Stimulated activated naive CD8-positive, alpha-beta T cell treated with anti-CD3 and anti-CD28 coated beads, Interleukin-15, amount 100 ng/mL, for 72 hours (primary cell): ENCODE measurements around the gene PDE4D.

Source experiments
- ATAC-seq: fragments of 150-1000 bp; cut with Tn5 transposase; 2 replicates; pipeline ENCODE4 v1.10.0; 2021; ENCODE audit warnings: mild to moderate bottlenecking, moderate library complexity
- DNase-seq, 2 donors: peaks; one replicate each; pipeline ENCODE4 v3.0.0; 2021 to 2022
- H3K27ac Mint-ChIP-seq, 2 donors: one replicate each; pipeline ENCODE4 v1.8.0; 2022; ENCODE audit warnings: mild to moderate bottlenecking in 2 of 2, mixed read lengths in 2 of 2, moderate library complexity in 2 of 2
- H3K27me3 Mint-ChIP-seq: one replicate; pipeline ENCODE4 v1.8.0; 2022; ENCODE audit warnings: mixed read lengths
- H3K4me1 Mint-ChIP-seq: one replicate; pipeline ENCODE4 v1.8.0; 2022; ENCODE audit warnings: mild to moderate bottlenecking, mixed read lengths
- H3K4me3 Mint-ChIP-seq, 2 donors: one replicate each; pipeline ENCODE4 v1.8.0; 2022; ENCODE audit warnings: mild to moderate bottlenecking in 2 of 2, mixed read lengths in 2 of 2, moderate library complexity in 1 of 2
- H3K9me3 Mint-ChIP-seq, 2 donors: one replicate each; pipeline ENCODE4 v1.8.0; 2022; ENCODE audit warnings: mixed read lengths in 2 of 2

The PDE4D gene

GRCh38 chr5:59360130-59360555, 533.4 kb downstream of the PDE4D start:
- DNase-seq (no peak), ATAC-seq (no peak)
- no peaks in the 10 kb centered on the region for H3K9me3 Mint-ChIP-seq
- no peak overlapping the region for H3K4me3 Mint-ChIP-seq
- H3K27me3 Mint-ChIP-seq, result peaks cover 27% of the 10 kb centered on the region
- H3K4me1 Mint-ChIP-seq, result no peaks in the 10 kb centered on the region
- no peak overlapping the region for H3K27ac Mint-ChIP-seq

- no peak overlapping the region for H3K27ac Mint-ChIP-seq
- no peak for DNase-seq
Measured at GRCh38 chr5:59358005-59358861, 535.3 kb downstream of the PDE4D start.

GRCh38 chr5:59357381-59357977, 536.0 kb downstream of the PDE4D start:
- H3K4me1 Mint-ChIP-seq, result no peaks in the 10 kb centered on the region
- peaks cover 27% of the 10 kb centered on the region for H3K27me3 Mint-ChIP-seq
- no peaks in the 10 kb centered on the region for H3K9me3 Mint-ChIP-seq
- H3K4me3 Mint-ChIP-seq, result no peak overlapping the region
- no peak for ATAC-seq
- H3K27ac Mint-ChIP-seq, result no peak overlapping the region
- no peak for DNase-seq

More at GRCh38 chr5:59358005-59358861, 535.3 kb downstream of the PDE4D start:
- Mint-ChIP-seq H3K4me3 (no peak overlapping the region), H3K27me3 (peaks cover 33% of the 10 kb centered on the region), H3K9me3 (no peaks in the 10 kb centered on the region), H3K4me1 (no peaks in the 10 kb centered on the region)
- no peak for ATAC-seq

- no peak for DNase-seq
- no peaks in the 10 kb centered on the region for H3K4me1 Mint-ChIP-seq
Measured at GRCh38 chr5:59356813-59357380, 536.6 kb downstream of the PDE4D start.

GRCh38 chr5:59354811-59355210, 538.7 kb downstream of the PDE4D start:
- no peak for ATAC-seq
- no peaks in the 10 kb centered on the region for H3K9me3 Mint-ChIP-seq
- DNase-seq, result no peak
- H3K27ac Mint-ChIP-seq, result peak overlapping the region in 1 of 2 donors; percentile 40
- peaks cover 21% of the 10 kb centered on the region for H3K27me3 Mint-ChIP-seq
- H3K4me3 Mint-ChIP-seq, result no peak overlapping the region
- no peaks in the 10 kb centered on the region for H3K4me1 Mint-ChIP-seq

More at GRCh38 chr5:59356813-59357380, 536.6 kb downstream of the PDE4D start:
- H3K4me3 Mint-ChIP-seq, result no peak overlapping the region
- H3K27ac Mint-ChIP-seq, result no peak overlapping the region
- ATAC-seq, result peak; percentile 65
- H3K27me3 Mint-ChIP-seq, result peaks cover 27% of the 10 kb centered on the region
- H3K9me3 Mint-ChIP-seq, result no peaks in the 10 kb centered on the region

- ATAC-seq, result no peak
- Mint-ChIP-seq H3K9me3 (no peaks in the 10 kb centered on the region), H3K4me1 (no peaks in the 10 kb centered on the region), H3K27ac (no peak overlapping the region), H3K27me3 (peaks cover 19% of the 10 kb centered on the region), H3K4me3 (no peak overlapping the region)
- no peak for DNase-seq
Measured at GRCh38 chr5:59354274-59354673, 539.3 kb downstream of the PDE4D start.

GRCh38 chr5:59351076-59351794, 542.3 kb downstream of the PDE4D start:
- Mint-ChIP-seq H3K4me3 (no peak overlapping the region), H3K9me3 (no peaks in the 10 kb centered on the region), H3K27ac (no peak overlapping the region), H3K27me3 (peaks cover 7% of the 10 kb centered on the region), H3K4me1 (no peaks in the 10 kb centered on the region)
- DNase-seq (no peak), ATAC-seq (no peak)

GRCh38 chr5:59348189-59348588, 545.3 kb downstream of the PDE4D start:
- Mint-ChIP-seq H3K27me3 (peaks cover 5% of the 10 kb centered on the region), H3K4me1 (no peaks in the 10 kb centered on the region), H3K4me3 (no peak overlapping the region), H3K27ac (no peak overlapping the region), H3K9me3 (no peaks in the 10 kb centered on the region)
- DNase-seq (no peak), ATAC-seq (no peak)

GRCh38 chr5:59346982-59347381, 546.5 kb downstream of the PDE4D start:
- Mint-ChIP-seq H3K27ac (no peak overlapping the region), H3K4me1 (no peaks in the 10 kb centered on the region), H3K4me3 (no peak overlapping the region), H3K27me3 (peaks cover 14% of the 10 kb centered on the region), H3K9me3 (no peaks in the 10 kb centered on the region)
- no peak for ATAC-seq
- no peak for DNase-seq

GRCh38 chr5:59346514-59346913, 547.0 kb downstream of the PDE4D start:
- no peak for ATAC-seq
- Mint-ChIP-seq H3K4me3 (no peak overlapping the region), H3K27ac (no peak overlapping the region), H3K9me3 (no peaks in the 10 kb centered on the region), H3K27me3 (peaks cover 16% of the 10 kb centered on the region), H3K4me1 (no peaks in the 10 kb centered on the region)
- DNase-seq, result no peak

GRCh38 chr5:59342181-59342580, 551.3 kb downstream of the PDE4D start:
- no peaks in the 10 kb centered on the region for H3K4me1 Mint-ChIP-seq
- no peak overlapping the region for H3K4me3 Mint-ChIP-seq
- H3K27me3 Mint-ChIP-seq, result peaks cover 35% of the 10 kb centered on the region
- ATAC-seq (no peak), DNase-seq (no peak)
- no peak overlapping the region for H3K27ac Mint-ChIP-seq
- no peaks in the 10 kb centered on the region for H3K9me3 Mint-ChIP-seq

- Mint-ChIP-seq H3K4me3 (no peak overlapping the region), H3K27ac (no peak overlapping the region), H3K4me1 (no peaks in the 10 kb centered on the region), H3K9me3 (no peaks in the 10 kb centered on the region), H3K27me3 (peaks cover 40% of the 10 kb centered on the region)
- no peak for ATAC-seq
- no peak for DNase-seq
Measured at GRCh38 chr5:59341760-59342159, 551.8 kb downstream of the PDE4D start.

GRCh38 chr5:59341155-59341554, 552.4 kb downstream of the PDE4D start:
- no peak overlapping the region for H3K27ac Mint-ChIP-seq
- DNase-seq, result no peak
- H3K4me1 Mint-ChIP-seq, result no peaks in the 10 kb centered on the region
- peaks cover 44% of the 10 kb centered on the region for H3K27me3 Mint-ChIP-seq
- no peak overlapping the region for H3K4me3 Mint-ChIP-seq
- H3K9me3 Mint-ChIP-seq, result no peaks in the 10 kb centered on the region
- ATAC-seq, result no peak

- H3K4me3 Mint-ChIP-seq, result no peak overlapping the region
- ATAC-seq, result no peak
Measured at GRCh38 chr5:59340637-59341036, 552.9 kb downstream of the PDE4D start.

GRCh38 chr5:59337240-59337639, 556.3 kb downstream of the PDE4D start:
- Mint-ChIP-seq H3K4me1 (no peaks in the 10 kb centered on the region), H3K9me3 (no peaks in the 10 kb centered on the region), H3K4me3 (no peak overlapping the region), H3K27me3 (peaks cover 33% of the 10 kb centered on the region), H3K27ac (no peak overlapping the region)
- DNase-seq (no peak), ATAC-seq (no peak)

More at GRCh38 chr5:59340637-59341036, 552.9 kb downstream of the PDE4D start:
- Mint-ChIP-seq H3K27me3 (peaks cover 44% of the 10 kb centered on the region), H3K4me1 (no peaks in the 10 kb centered on the region), H3K9me3 (no peaks in the 10 kb centered on the region), H3K27ac (no peak overlapping the region)
- no peak for DNase-seq
